Tibial nerve (tissue), 4 donors: ENCODE measurements around the gene ZNF407.

Experiments
- EP300 ChIP-seq, 2 donors: sonication (generic); formaldehyde crosslinking; IDR thresholded peaks; one replicate each; pipeline ENCODE4 v1.6.1; 2017; ENCODE audit warnings: antibody characterized with exemption in 2 of 2, mild to moderate bottlenecking in 1 of 2
- POLR2A ChIP-seq, 2 donors: fragments of 450-650 bp; IDR thresholded peaks; one replicate each; pipeline ENCODE4 v1.6.1; 2017; ENCODE audit warnings: antibody characterized with exemption in 2 of 2, mild to moderate bottlenecking in 2 of 2, moderate library complexity in 2 of 2
- TF ChIP-seq, protein P1 (sequence below), 5 experiments: fragments of 200-600 bp in 3 of 5; fragments of 450-650 bp in 2 of 5; sonication (generic) in 3 of 5; IDR thresholded peaks; one replicate each; pipeline ENCODE4 v1.5.1; 2016 to 2019; ENCODE audit warnings: antibody characterized with exemption in 5 of 5, mild to moderate bottlenecking in 3 of 5, moderate library complexity in 2 of 5

DNA sequence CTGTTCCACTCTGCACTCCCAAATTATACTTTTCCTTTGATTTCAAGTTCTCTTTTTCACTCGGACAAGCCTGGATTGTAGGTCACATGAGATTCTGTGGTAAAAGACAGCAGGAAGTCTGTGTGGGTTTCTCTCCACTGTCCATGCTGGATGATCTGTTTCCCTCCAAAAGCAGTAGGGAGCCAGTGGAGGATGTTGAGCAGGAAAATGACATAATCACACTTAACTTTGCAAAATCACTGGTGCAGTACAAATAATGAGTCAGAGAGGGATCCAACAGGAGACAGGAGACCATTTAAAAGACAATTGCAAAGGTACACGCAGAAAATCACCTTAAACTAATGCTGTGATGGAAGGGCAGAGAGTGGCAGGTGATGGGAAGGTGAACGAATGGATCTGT lies 301.3 kb downstream of the ZNF407 start:
- TF ChIP-seq, protein P1, sequence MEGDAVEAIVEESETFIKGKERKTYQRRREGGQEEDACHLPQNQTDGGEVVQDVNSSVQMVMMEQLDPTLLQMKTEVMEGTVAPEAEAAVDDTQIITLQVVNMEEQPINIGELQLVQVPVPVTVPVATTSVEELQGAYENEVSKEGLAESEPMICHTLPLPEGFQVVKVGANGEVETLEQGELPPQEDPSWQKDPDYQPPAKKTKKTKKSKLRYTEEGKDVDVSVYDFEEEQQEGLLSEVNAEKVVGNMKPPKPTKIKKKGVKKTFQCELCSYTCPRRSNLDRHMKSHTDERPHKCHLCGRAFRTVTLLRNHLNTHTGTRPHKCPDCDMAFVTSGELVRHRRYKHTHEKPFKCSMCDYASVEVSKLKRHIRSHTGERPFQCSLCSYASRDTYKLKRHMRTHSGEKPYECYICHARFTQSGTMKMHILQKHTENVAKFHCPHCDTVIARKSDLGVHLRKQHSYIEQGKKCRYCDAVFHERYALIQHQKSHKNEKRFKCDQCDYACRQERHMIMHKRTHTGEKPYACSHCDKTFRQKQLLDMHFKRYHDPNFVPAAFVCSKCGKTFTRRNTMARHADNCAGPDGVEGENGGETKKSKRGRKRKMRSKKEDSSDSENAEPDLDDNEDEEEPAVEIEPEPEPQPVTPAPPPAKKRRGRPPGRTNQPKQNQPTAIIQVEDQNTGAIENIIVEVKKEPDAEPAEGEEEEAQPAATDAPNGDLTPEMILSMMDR (IDR thresholded peaks at IDR 0.05): no peak
- TF ChIP-seq POLR2A (IDR thresholded peaks at IDR 0.05) (no peak), EP300 (IDR thresholded peaks at IDR 0.05) (no peak)
